ENCODE data around the gene MAP3K20. TPM values are rescaled to one million over a fixed set of nuclear protein-coding genes. Genes with fewer than 3 reads are reported as not detected.

The MAP3K20 gene
- total RNA-seq, 1 experiment from 2014 or later: 15.2 TPM

DNA sequence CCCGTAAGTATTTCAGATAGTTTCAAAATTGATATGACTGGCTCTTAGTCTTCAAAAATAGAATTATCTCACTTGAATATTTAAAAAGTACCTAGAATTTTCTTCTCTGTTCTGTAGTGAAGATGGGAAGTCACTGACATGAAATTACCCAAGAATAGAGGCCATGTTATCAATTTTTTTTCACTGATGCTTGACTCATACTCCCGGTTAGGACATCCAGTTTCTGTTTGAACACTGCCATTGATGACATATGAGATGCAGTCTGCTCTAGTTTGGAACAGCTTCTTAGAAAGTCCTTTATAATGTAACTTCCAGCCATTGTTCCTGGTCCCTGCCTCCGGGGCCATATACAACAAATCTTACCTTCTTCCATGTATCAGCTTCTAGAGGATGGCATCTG, 26.0 kb downstream of the MAP3K20 start (continued):
- no peak for TF ChIP-seq ZBTB21 (CRISPR knock-in tag; IDR thresholded peaks at IDR 0.05; ENCODE audit: borderline replicate concordance)
- TF ChIP-seq, protein P1, sequence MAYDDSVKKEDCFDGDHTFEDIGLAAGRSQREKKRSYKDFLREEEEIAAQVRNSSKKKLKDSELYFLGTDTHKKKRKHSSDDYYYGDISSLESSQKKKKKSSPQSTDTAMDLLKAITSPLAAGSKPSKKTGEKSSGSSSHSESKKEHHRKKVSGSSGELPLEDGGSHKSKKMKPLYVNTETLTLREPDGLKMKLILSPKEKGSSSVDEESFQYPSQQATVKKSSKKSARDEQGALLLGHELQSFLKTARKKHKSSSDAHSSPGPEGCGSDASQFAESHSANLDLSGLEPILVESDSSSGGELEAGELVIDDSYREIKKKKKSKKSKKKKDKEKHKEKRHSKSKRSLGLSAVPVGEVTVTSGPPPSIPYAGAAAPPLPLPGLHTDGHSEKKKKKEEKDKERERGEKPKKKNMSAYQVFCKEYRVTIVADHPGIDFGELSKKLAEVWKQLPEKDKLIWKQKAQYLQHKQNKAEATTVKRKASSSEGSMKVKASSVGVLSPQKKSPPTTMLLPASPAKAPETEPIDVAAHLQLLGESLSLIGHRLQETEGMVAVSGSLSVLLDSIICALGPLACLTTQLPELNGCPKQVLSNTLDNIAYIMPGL (CRISPR knock-in tag; IDR thresholded peaks at IDR 0.05): no peak

DNA sequence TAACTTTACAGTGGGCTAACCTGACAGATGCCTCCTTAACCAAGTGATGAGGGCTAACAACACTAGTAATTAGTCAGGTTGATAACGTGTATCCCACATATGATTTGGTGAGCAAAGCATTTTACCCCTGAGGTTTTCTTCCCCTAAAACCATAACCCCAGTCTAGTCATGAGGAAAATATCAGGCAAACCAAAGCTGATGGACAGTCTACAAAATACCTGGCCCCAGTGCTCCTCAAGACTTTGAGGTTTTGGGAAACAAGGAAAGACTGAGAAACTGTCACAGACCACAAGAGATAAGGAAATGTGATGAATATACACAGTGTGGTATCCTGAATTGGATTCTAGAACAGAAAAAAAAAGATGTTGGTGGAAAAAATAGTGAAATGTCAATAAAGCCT, 28.5 kb downstream of the MAP3K20 start:
- ATAC-seq: no peak
- Mint-ChIP-seq H3K4me1 (peaks cover 27% of the 10 kb centered on the region), H3K27ac (no peak overlapping the region), H3K36me3 (no peaks in the 10 kb centered on the region), H3K9me3 (no peaks in the 10 kb centered on the region), H3K27me3 (ENCODE audit: low read depth) (no peaks in the 10 kb centered on the region), H3K4me3 (no peak overlapping the region)
- ChIA-PET CTCF (no interaction called here), POLR2A (no interaction called here)
- TF ChIP-seq, protein P2, sequence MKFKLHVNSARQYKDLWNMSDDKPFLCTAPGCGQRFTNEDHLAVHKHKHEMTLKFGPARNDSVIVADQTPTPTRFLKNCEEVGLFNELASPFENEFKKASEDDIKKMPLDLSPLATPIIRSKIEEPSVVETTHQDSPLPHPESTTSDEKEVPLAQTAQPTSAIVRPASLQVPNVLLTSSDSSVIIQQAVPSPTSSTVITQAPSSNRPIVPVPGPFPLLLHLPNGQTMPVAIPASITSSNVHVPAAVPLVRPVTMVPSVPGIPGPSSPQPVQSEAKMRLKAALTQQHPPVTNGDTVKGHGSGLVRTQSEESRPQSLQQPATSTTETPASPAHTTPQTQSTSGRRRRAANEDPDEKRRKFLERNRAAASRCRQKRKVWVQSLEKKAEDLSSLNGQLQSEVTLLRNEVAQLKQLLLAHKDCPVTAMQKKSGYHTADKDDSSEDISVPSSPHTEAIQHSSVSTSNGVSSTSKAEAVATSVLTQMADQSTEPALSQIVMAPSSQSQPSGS (CRISPR knock-in tag; IDR thresholded peaks at IDR 0.05; ENCODE audit: borderline replicate concordance, low read depth): no peak
- no peak for TF ChIP-seq EMX1 (CRISPR knock-in tag; IDR thresholded peaks at IDR 0.05)
- DNase-seq (ENCODE audit: low spot score): no peak

DNA sequence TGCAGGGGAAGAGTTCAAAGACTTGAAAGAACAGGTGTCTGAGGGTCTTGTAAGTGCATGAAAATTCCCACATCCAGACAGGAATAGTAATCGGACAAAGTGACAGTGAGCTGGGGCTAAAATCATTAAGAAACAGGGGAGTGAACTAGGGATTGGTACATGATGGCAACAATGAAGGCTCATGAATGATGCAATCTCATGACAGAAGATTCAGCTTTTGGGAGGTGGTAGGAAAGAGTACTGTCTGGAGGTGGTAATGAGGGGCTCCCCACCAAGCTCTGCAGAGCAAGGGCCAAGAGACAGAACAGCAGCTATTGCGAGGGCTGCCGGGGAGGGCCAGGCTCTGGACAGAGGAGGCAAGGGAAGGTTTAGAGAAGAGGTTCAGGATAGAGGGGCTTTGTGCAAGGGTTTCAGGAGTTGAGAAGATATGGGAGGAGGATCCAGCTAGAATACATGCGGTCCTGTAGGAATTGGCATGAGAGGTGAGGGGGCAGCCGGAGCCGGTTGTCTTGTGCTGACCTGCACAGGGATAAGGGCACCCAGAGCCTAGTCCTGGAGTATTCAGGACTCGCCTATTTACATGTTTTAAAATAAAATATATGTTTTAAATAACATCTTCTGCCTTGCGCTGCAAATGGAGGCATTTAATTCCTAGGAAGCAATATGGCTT, 31.4 kb downstream of the MAP3K20 start:
- DNase-seq (ENCODE audit: low spot score) (no peak), ATAC-seq (no peak)
- Mint-ChIP-seq H3K27me3 (ENCODE audit: low read depth) (no peaks in the 10 kb centered on the region), H3K4me3 (no peak overlapping the region), H3K4me1 (peaks cover 20% of the 10 kb centered on the region), H3K9me3 (peaks cover 15% of the 10 kb centered on the region), H3K36me3 (0 out of 2 replicates have a peak, but pooled peaks cover 2% of the 10 kb centered on the region), H3K27ac (no peak overlapping the region)
- TF ChIP-seq FOXP1 (CRISPR knock-in tag; IDR thresholded peaks at IDR 0.05; ENCODE audit: borderline replicate concordance): no peak
- TF ChIP-seq, protein P3, sequence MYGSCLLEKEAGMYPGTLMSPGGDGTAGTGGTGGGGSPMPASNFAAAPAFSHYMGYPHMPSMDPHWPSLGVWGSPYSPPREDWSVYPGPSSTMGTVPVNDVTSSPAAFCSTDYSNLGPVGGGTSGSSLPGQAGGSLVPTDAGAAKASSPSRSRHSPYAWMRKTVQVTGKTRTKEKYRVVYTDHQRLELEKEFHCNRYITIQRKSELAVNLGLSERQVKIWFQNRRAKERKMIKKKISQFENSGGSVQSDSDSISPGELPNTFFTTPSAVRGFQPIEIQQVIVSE (CRISPR knock-in tag; IDR thresholded peaks at IDR 0.05; ENCODE audit: borderline replicate concordance): no peak
- TF ChIP-seq, protein P2 (CRISPR knock-in tag; IDR thresholded peaks at IDR 0.05; ENCODE audit: borderline replicate concordance, low read depth): no peak
- ChIA-PET POLR2A (no interaction called here), CTCF (interaction anchor here (1.8 kb wide), 1 partner anchor 16 kb away, joined by 7 read pairs; no protein-coding TSS in a partner anchor)

DNA sequence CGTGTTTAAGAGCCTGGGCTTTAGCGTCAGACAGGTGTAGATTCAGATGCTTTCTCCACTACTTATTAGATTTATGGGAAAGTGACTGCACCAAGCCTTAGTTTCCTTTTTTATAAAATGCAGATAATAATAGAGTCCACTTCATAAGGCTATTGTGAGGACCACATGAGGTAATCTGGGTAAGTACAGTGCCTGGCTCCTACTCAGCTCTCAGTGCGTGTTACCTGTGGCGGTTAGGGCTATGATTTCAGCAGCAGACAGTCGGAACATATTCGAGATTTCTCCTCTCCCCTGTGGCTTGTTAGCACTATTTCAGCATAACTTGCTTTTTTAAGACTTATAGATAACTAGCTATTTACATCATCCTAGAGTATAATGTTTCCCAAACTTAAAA, 32.0 kb downstream of the MAP3K20 start:
- Mint-ChIP-seq H3K9me3 (peaks cover 16% of the 10 kb centered on the region), H3K36me3 (0 out of 2 replicates have a peak, but pooled peaks cover 2% of the 10 kb centered on the region), H3K4me3 (no peak overlapping the region), H3K4me1 (peaks cover 16% of the 10 kb centered on the region), H3K27me3 (ENCODE audit: low read depth) (no peaks in the 10 kb centered on the region), H3K27ac (no peak overlapping the region)
- ChIA-PET POLR2A (no interaction called here), CTCF (interaction anchor here (1.8 kb wide), 1 partner anchor 17 kb away, joined by 7 read pairs; no protein-coding TSS in a partner anchor)
- no peak for ATAC-seq
- no peak for DNase-seq (ENCODE audit: low spot score)
- TF ChIP-seq CTCF (IDR thresholded peaks at IDR 0.05) (no peak), FOXK1 (CRISPR knock-in tag; IDR thresholded peaks at IDR 0.05) (no peak), GTF2I (CRISPR knock-in tag; conservative IDR thresholded peaks at IDR 0.05) (no peak), ZNF232 (CRISPR knock-in tag; IDR thresholded peaks at IDR 0.05) (no peak), JUN (CRISPR knock-in tag; IDR thresholded peaks at IDR 0.05) (no peak), NFYB (CRISPR knock-in tag; conservative IDR thresholded peaks at IDR 0.05; ENCODE audit: low read depth) (no peak), ATF3 (CRISPR knock-in tag; conservative IDR thresholded peaks at IDR 0.05) (no peak), MXD4 (CRISPR knock-in tag; IDR thresholded peaks at IDR 0.05; ENCODE audit: borderline replicate concordance) (no peak)
- TF ChIP-seq, protein P4, sequence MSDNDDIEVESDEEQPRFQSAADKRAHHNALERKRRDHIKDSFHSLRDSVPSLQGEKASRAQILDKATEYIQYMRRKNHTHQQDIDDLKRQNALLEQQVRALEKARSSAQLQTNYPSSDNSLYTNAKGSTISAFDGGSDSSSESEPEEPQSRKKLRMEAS (CRISPR knock-in tag; IDR thresholded peaks at IDR 0.05): no peak

Data from WTC11 (cell line).